ENCODE measurements around the gene SERPINA5.

SERPINA5 gene

DNA sequence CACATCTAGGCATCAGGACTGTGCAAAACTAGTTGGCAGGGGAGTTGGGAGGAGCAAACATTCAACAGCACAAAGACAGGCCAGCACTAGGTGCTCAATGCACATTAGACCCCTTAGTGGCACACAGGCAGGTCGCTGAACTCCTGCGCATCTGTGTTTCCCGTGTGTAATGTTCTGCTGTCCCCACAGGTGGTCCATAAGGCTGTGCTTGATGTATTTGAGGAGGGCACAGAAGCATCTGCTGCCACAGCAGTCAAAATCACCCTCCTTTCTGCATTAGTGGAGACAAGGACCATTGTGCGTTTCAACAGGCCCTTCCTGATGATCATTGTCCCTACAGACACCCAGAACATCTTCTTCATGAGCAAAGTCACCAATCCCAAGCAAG, 42.2 kb downstream of the SERPINA5 start:
- peaks cover 2% of the 10 kb centered on the region for H3K4me1 ChIP-seq (ENCODE audit: control insufficient read depth, insufficient read depth, low read depth, low read length)
- H3K14ac ChIP-seq (ENCODE audit: low read length in 2 of 2), result no peak overlapping the region
- H3K27me3 ChIP-seq (ENCODE audit: control insufficient read depth in 1 of 2, insufficient read depth in 1 of 2, low read length in 2 of 2), result peaks cover 43 to 44% of the 10 kb centered on the region in 2 experiments
- no peaks in the 10 kb centered on the region for H3K36me3 ChIP-seq (ENCODE audit: control insufficient read depth in 1 of 2, insufficient read depth in 2 of 2, low read depth in 1 of 2, low read length in 2 of 2)
- no peak for DNase-seq
- H2BK120ac ChIP-seq (ENCODE audit: low read depth, low read length), result no peak overlapping the region
- no peak overlapping the region for H4K8ac ChIP-seq (ENCODE audit: low read length)
- no peak overlapping the region for H3K4ac ChIP-seq (ENCODE audit: low read depth in 1 of 2, low read length in 2 of 2)
- no peak overlapping the region for H2AK5ac ChIP-seq (ENCODE audit: low read length, severe bottlenecking)
- no peak overlapping the region for H3K18ac ChIP-seq (ENCODE audit: low read depth in 1 of 2, low read length in 2 of 2)
- H3K9me3 ChIP-seq (ENCODE audit: control insufficient read depth, low read length), result peaks cover 28% of the 10 kb centered on the region
- no peak overlapping the region for H2AFZ ChIP-seq (ENCODE audit: low read depth, low read length)
- WGBS, result 71% methylated on average over 4 of the region's 4 CpGs
- H4K91ac ChIP-seq (ENCODE audit: low read length), result no peak overlapping the region
- no peak overlapping the region for H3K27ac ChIP-seq (ENCODE audit: low read length, poor library complexity, severe bottlenecking)
- H3K79me1 ChIP-seq (replicated peaks; ENCODE audit: low read length, poor library complexity, severe bottlenecking), result no peaks in the 10 kb centered on the region
- H2BK5ac ChIP-seq (ENCODE audit: low read depth, low read length, poor library complexity, severe bottlenecking), result no peak overlapping the region
- no peak overlapping the region for H3K4me3 ChIP-seq (ENCODE audit: insufficient read depth in 1 of 2, low read depth in 1 of 2, low read length in 2 of 2)
- no peak overlapping the region for H3K23ac ChIP-seq (ENCODE audit: low read length in 2 of 2)
- H2BK12ac ChIP-seq (ENCODE audit: low read length in 2 of 2), result no peak overlapping the region
- no peak overlapping the region for H3K9ac ChIP-seq (ENCODE audit: low read length)
- H3K4me2 ChIP-seq (ENCODE audit: low read length, poor library complexity, severe bottlenecking), result no peak overlapping the region
- no peak overlapping the region for H2BK15ac ChIP-seq (ENCODE audit: low read depth, poor library complexity, severe bottlenecking)

DNA sequence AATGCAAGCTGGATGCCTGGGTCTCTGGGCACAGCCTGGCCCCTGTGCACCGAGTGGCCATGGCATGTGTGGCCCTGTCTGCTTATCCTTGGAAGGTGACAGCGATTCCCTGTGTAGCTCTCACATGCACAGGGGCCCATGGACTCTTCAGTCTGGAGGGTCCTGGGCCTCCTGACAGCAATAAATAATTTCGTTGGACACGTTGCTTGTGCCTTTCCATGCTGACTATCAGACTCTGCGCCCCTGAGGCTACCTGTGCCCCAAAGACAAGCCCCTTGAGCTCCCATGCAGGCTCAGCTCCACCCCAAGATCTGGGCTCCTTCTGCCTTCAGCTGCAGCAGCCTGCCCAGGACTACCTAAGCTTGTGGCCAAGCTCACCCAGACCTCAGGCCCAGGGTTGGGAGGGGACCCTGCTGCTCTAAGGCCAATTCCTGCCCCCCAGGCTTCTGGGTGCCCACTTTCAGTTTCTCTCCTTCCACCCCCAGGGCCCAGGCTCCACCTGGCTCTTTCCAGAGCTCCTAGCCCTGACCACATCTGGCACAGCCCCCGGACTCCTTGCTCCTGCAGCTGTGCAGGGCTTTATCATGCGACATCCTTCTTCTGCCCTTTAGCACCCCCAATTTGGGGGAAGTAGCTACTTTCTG, 42.8 kb downstream of the SERPINA5 start:
- no peak overlapping the region for H3K14ac ChIP-seq (ENCODE audit: low read length in 2 of 2)
- no peak overlapping the region for H3K9ac ChIP-seq (ENCODE audit: low read length)
- H3K9me3 ChIP-seq (ENCODE audit: control insufficient read depth, low read length), result peaks cover 22% of the 10 kb centered on the region
- no peak overlapping the region for H3K23ac ChIP-seq (ENCODE audit: low read length in 2 of 2)
- H2AFZ ChIP-seq (ENCODE audit: low read depth, low read length), result no peak overlapping the region
- DNase-seq, result no peak
- H3K27ac ChIP-seq (ENCODE audit: low read length, poor library complexity, severe bottlenecking), result no peak overlapping the region
- H3K4me2 ChIP-seq (ENCODE audit: low read length, poor library complexity, severe bottlenecking), result no peak overlapping the region
- no peaks in the 10 kb centered on the region for H3K79me1 ChIP-seq (replicated peaks; ENCODE audit: low read length, poor library complexity, severe bottlenecking)
- H3K4ac ChIP-seq (ENCODE audit: low read depth in 1 of 2, low read length in 2 of 2), result no peak overlapping the region
- H2BK120ac ChIP-seq (ENCODE audit: low read depth, low read length), result no peak overlapping the region
- no peak overlapping the region for H3K4me3 ChIP-seq (ENCODE audit: insufficient read depth in 1 of 2, low read depth in 1 of 2, low read length in 2 of 2)
- no peak overlapping the region for H3K18ac ChIP-seq (ENCODE audit: low read depth in 1 of 2, low read length in 2 of 2)
- H2BK15ac ChIP-seq (ENCODE audit: low read depth, poor library complexity, severe bottlenecking), result no peak overlapping the region
- H2BK5ac ChIP-seq (ENCODE audit: low read depth, low read length, poor library complexity, severe bottlenecking), result no peak overlapping the region
- H3K36me3 ChIP-seq (ENCODE audit: control insufficient read depth in 1 of 2, insufficient read depth in 2 of 2, low read depth in 1 of 2, low read length in 2 of 2), result no peaks in the 10 kb centered on the region
- peaks cover 2% of the 10 kb centered on the region for H3K4me1 ChIP-seq (ENCODE audit: control insufficient read depth, insufficient read depth, low read depth, low read length)
- H4K8ac ChIP-seq (ENCODE audit: low read length), result no peak overlapping the region
- peaks cover 48 to 50% of the 10 kb centered on the region in 2 experiments for H3K27me3 ChIP-seq (ENCODE audit: control insufficient read depth in 1 of 2, insufficient read depth in 1 of 2, low read length in 2 of 2)
- H2BK12ac ChIP-seq (ENCODE audit: low read length in 2 of 2), result no peak overlapping the region
- WGBS, result 64% methylated on average over 7 of the region's 7 CpGs
- no peak overlapping the region for H2AK5ac ChIP-seq (ENCODE audit: low read length, severe bottlenecking)
- H4K91ac ChIP-seq (ENCODE audit: low read length), result no peak overlapping the region

DNA sequence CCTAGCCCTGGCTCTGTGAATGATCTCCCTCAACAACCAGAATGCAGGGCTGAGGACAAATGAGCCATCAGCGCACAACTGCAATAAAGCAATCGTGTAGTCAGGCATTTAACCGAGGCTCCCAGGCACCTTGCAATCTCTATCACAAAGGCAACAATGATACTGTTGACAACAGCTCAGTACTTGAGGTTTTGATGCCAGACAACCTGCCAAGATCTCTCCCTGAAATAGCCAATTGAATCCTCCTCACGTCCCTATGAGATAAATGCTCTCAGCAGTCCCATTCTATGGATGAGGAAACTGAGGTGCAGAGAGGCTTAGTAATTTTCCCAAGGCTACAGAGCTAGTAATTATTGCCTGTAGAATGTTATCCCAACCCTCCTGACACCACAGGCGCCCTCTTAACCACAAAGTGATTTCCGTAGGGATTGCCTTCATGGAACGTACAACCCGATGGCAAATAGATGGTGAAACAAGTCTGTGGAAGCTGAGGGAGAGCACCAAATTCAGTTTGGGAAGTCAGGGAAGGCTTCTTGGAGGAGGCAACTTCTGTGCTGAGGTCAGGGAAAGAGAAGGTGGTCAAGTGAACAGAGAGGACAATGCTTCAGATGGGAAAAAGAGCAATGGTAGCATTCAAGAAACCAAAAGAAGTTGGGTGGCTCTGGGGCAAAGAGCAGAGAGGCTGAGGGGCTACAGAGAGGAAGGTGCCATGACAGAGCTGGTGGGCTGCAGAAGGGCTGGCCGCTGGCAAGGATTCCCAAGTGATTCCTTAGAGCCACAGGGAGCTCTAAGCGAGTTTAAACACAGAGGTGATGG, 43.5 kb downstream of the SERPINA5 start:
- Histone ChIP-seq H3K4me3 (ENCODE audit: insufficient read depth in 1 of 2, low read depth in 1 of 2, low read length in 2 of 2) (no peak overlapping the region), H3K4me1 (ENCODE audit: control insufficient read depth, insufficient read depth, low read depth, low read length) (peaks cover 2% of the 10 kb centered on the region), H3K23ac (ENCODE audit: low read length in 2 of 2) (no peak overlapping the region), H4K91ac (ENCODE audit: low read length) (no peak overlapping the region), H3K9ac (ENCODE audit: low read length) (no peak overlapping the region), H3K4ac (ENCODE audit: low read depth in 1 of 2, low read length in 2 of 2) (no peak overlapping the region), H4K8ac (ENCODE audit: low read length) (no peak overlapping the region), H2BK5ac (ENCODE audit: low read depth, low read length, poor library complexity, severe bottlenecking) (no peak overlapping the region), H3K27ac (ENCODE audit: low read length, poor library complexity, severe bottlenecking) (no peak overlapping the region), H2AK5ac (ENCODE audit: low read length, severe bottlenecking) (no peak overlapping the region), H2AFZ (ENCODE audit: low read depth, low read length) (no peak overlapping the region), H2BK12ac (ENCODE audit: low read length in 2 of 2) (no peak overlapping the region), H2BK15ac (ENCODE audit: low read depth, poor library complexity, severe bottlenecking) (no peak overlapping the region), H3K18ac (ENCODE audit: low read depth in 1 of 2, low read length in 2 of 2) (no peak overlapping the region), H3K9me3 (ENCODE audit: control insufficient read depth, low read length) (peaks cover 15% of the 10 kb centered on the region), H3K79me1 (replicated peaks; ENCODE audit: low read length, poor library complexity, severe bottlenecking) (no peaks in the 10 kb centered on the region), H3K14ac (ENCODE audit: low read length in 2 of 2) (no peak overlapping the region), H3K27me3 (ENCODE audit: control insufficient read depth in 1 of 2, insufficient read depth in 1 of 2, low read length in 2 of 2) (peaks cover 51 to 53% of the 10 kb centered on the region in 2 experiments), H2BK120ac (ENCODE audit: low read depth, low read length) (no peak overlapping the region), H3K36me3 (ENCODE audit: control insufficient read depth in 1 of 2, insufficient read depth in 2 of 2, low read depth in 1 of 2, low read length in 2 of 2) (no peaks in the 10 kb centered on the region), H3K4me2 (ENCODE audit: low read length, poor library complexity, severe bottlenecking) (no peak overlapping the region)
- no peak for DNase-seq
- 85% methylated on average over 9 of the region's 10 CpGs for WGBS

DNA sequence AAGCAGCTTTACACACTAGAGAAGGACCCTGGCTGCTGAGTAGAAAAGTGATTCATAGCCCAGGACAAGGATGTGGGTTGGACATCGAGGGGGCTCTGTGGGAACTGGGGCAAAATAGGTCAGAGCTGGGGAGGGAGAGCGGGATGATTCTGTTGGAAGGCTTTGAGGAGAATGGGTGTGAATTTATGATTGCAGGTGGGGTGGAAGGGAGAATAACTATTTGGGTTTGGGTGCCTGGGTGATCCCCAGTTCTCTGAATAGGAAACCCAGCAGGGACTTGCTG, 44.1 kb downstream of the SERPINA5 start:
- Histone ChIP-seq H2AFZ (ENCODE audit: low read depth, low read length) (no peak overlapping the region), H2BK5ac (ENCODE audit: low read depth, low read length, poor library complexity, severe bottlenecking) (no peak overlapping the region), H3K4ac (ENCODE audit: low read depth in 1 of 2, low read length in 2 of 2) (no peak overlapping the region), H2BK15ac (ENCODE audit: low read depth, poor library complexity, severe bottlenecking) (no peak overlapping the region), H3K23ac (ENCODE audit: low read length in 2 of 2) (no peak overlapping the region), H3K9me3 (ENCODE audit: control insufficient read depth, low read length) (peaks cover 12% of the 10 kb centered on the region), H3K14ac (ENCODE audit: low read length in 2 of 2) (no peak overlapping the region), H4K91ac (ENCODE audit: low read length) (no peak overlapping the region), H3K36me3 (ENCODE audit: control insufficient read depth in 1 of 2, insufficient read depth in 2 of 2, low read depth in 1 of 2, low read length in 2 of 2) (no peaks in the 10 kb centered on the region), H3K27ac (ENCODE audit: low read length, poor library complexity, severe bottlenecking) (no peak overlapping the region), H3K18ac (ENCODE audit: low read depth in 1 of 2, low read length in 2 of 2) (no peak overlapping the region), H2BK120ac (ENCODE audit: low read depth, low read length) (no peak overlapping the region), H3K9ac (ENCODE audit: low read length) (no peak overlapping the region), H3K4me1 (ENCODE audit: control insufficient read depth, insufficient read depth, low read depth, low read length) (peaks cover 2% of the 10 kb centered on the region), H2AK5ac (ENCODE audit: low read length, severe bottlenecking) (no peak overlapping the region), H4K8ac (ENCODE audit: low read length) (no peak overlapping the region), H3K4me3 (ENCODE audit: insufficient read depth in 1 of 2, low read depth in 1 of 2, low read length in 2 of 2) (no peak overlapping the region), H3K27me3 (ENCODE audit: control insufficient read depth in 1 of 2, insufficient read depth in 1 of 2, low read length in 2 of 2) (peaks cover 52 to 53% of the 10 kb centered on the region in 2 experiments), H3K4me2 (ENCODE audit: low read length, poor library complexity, severe bottlenecking) (no peak overlapping the region), H3K79me1 (replicated peaks; ENCODE audit: low read length, poor library complexity, severe bottlenecking) (no peaks in the 10 kb centered on the region), H2BK12ac (ENCODE audit: low read length in 2 of 2) (no peak overlapping the region)
- 68% methylated on average over 2 of the region's 2 CpGs for WGBS
- no peak for DNase-seq
